Measurements from ENCODE around the gene ZNF134.

ZNF134 gene

GRCh38 chr19:57613941-57614743, at the start of gene ZNF134:
Gene ZNF134 (plus strand): TSS chr19:57614242. CDS start chr19:57619469, 5,227 bp downstream.
- DNase-seq (ENCODE audit: low read depth): peak; percentile 69

DNA sequence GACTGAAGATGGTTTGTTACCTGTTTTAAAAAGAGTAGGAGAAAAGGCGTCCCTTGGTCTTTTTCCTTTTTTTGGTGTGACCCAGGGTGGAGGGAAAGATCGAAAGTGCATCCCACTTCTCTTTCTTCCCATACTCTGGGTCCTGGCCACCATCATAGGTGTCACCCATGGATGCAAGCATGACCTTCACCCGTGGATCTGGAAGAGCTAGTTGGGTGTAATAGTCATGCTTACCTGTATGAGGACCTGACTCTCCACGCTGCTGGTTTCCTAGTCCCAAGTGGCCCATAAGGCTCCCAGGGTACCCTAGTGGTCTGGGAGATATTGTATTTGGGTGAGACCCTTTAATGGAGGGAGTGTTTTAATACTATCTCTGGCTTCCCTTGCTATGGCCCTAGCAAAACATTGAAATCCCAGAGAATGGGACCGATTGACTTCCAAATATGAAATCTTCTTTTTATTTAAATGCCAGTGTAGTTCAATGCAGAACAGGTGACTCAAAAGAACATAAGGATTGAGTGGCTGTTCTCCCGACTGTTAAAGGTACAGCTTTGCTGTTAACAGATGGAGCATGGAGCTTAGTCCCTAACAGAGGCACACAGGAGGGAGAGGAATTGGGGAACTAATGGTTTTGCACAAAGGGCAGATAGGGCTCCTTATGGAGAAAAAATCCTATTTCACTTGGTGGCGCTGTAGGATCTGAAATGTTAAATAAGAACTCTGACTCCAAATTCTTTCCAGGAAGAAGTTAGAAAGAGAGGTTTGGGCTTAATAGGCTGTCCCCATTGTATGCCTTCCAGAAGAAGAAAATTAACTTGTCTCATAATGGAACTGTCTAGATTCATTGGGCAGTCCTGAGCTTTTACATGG, 47.4 kb upstream of the ZNF134 start:
- DNase-seq (ENCODE audit: low read depth): no peak

DNA sequence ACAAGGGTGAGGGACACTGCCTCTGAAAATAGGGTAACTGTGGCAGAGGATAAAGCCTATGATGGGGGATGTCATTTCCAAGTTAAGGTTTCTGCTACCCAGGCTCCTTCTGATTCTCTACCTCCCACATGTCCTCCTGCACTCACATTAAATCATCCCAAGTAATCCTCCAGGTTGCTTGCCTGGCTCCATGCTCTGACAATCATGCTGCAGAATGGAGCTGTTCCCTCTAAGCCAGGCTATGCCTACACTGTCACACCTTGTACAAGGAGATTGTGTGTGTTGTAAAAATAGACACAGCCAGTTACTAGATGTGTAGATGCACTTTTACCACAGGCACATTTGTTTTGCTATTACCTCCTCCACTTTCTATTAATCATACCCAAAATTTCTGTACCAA, 43.3 kb upstream of the ZNF134 start:
- DNase-seq (ENCODE audit: low read depth): no peak

GRCh38 chr19:57572415-57572947, 41.6 kb upstream of the ZNF134 start:
- no peak for DNase-seq (ENCODE audit: low read depth)

DNA sequence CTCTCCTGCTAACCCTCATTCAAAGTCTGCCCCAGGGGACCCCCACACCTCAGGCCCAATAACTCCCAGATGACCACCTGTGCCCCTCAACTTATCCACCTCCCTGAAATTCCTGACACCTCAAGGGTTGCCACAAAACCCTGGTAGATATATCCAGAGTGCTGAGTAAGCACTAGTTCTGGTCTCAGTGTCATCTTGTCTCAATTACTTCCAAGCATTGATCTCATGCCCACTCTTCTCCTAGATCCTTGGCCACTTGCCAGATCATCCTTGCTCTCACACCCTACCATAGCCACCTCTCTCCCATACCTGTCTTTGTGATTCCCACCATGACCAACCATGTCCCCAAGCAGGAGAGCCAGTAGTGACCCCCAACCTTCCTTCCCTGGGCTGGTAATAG, 37.4 kb upstream of the ZNF134 start:
- no peak for DNase-seq (ENCODE audit: low read depth)

DNA sequence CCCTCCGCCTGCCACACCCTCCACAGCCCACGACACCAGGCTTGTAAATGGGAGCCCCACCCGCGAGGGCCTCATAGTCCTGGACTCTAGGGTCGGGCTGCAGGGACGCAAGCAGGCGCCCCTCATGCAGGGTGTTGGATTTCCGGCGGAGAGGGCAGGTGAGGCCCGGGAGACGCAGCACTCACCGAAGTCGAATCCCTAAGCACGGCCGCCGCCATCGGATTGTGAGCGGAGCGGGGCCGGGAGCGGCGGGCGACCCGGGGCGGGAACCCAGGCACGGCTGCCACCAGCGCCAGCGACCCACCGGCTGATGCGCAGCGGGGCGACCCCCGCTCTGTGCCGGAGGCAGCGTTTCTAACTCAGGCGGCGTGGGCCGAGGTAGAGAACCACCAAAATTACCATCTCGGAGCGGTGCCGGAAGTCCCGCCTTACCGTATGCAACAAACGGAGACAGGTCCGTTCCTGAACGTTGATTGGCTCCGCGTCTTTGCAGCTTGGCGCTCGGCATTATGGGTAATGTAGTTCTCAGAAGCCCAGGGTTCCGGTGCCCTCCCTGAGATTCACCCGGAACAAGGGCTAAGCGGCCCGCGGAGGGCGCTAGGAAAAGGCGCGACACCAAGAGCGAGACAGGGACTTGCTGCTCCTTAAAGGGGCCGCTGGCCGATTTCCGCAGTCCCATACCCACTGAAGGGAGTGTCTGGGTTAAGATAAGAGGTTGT, 35.4 kb upstream of the ZNF134 start, which contains the start of gene ZNF416:
ZNF416 (minus strand) TSS at position 425 of the 719 bp plus-strand sequence; CDS start at position 218, 207 bp downstream.
- peak; percentile 97 for DNase-seq (ENCODE audit: low read depth)

DNA sequence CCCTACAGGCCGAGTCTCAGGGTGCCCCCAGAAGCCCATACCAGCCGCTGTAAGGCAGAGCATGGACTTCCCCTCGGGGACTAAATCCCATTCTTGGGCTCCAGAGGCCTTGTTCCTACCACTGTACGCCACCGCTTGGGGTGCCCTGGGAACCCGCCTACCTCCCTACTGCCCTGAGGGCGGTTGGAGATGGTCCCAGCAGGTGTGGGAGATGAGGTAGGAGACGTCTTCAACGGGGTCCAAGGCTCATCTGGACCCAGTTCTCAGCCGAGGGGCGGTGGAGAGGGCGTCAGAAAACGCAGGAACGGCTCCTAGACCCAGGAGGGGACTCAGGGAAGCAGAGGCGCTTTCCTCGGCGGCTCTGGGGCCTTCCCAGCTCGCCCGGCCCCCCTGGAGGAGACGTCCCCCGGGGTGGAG, 30.9 kb upstream of the ZNF134 start:
- no peak for DNase-seq (ENCODE audit: low read depth)

DNA sequence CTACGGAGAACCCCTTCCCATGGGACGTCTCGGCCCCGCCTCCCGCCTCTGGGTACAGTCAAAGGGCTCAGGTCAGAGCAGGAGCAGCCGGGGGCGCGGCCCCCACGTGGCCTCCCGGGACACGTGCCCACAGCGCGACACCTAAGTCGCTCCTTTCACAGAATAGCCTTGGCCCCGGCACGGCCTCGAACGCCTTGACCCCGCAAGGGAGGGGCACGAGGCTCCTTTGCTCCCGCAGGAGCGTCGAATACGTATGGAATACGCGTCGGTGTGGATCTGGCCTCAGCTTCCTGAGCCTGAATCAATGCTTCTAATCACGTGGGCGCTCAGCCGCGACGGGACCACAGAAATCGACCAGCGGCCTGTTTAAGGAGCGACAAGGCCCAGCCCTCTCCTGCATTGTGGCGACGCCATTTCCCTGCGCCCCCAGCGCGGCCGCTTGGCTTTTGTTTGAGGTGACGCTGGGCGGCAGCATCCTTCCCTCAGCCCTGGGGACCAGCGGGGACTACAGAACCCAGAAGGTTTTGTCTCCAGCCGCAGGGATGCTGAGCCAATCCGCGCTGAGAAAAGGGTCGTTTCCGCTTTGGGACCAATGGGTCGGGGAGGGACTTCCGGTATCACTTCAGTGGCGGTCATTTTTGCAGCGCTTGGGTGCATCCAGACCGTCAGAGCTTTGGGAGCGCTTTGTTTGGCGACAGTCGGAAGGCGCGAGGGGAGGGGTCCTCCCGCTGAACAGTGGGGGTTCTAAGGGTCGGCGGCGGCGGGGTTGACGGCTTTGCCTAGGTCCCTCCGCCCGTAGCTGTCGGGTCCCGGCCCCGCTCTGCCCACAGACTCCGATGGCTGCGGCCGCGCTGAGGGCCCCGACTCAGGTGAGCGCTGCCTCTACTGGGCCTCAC, 30.3 kb upstream of the ZNF134 start, which contains the start of gene ZIK1:
ZIK1 (plus strand) TSS at position 625 of the 896 bp plus-strand sequence; CDS start at position 837, 212 bp downstream.
- DNase-seq (ENCODE audit: low read depth): peak; percentile 84

DNA sequence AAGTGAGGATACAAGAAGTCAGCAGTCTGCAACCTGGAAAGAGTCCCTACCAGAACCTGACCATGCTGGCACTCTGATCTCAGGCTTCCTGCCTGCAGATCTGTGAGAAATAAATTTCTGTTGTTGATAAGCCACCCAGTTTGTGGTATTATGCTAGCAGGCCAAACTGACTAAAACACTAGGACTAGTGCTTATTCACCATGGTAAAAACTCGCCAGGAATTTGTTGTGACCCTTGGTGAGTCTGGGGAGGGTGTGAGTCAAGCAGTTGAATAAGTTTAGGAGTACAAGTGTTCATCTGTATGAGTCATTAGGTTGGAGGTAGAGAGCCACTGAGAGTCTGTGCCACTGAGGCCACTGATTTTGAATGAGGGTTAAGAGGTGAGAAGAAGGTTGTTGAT, 26.5 kb upstream of the ZNF134 start:
- DNase-seq (ENCODE audit: low read depth): peak; percentile 58

DNA sequence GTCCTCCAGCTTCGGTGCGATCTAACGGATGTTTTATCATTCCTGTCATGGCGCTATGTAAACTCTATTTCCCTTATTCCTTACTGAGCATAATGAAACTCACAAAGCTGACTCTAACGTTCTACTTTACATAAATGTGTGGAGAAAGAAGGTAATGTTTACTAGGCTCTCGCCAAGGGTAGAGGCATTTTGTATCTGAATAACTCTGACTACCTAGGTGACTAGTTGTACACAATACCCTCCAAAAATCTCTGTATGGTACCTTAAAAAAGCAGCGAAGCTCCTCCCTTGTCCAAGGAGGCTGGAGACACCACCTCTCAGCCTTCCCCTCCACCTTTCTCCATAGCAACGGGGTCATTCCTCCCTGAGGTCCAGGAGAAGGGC, 14.7 kb upstream of the ZNF134 start:
- DNase-seq (ENCODE audit: low read depth): no peak

- DNase-seq (ENCODE audit: low read depth): peak; percentile 87
These were observed 14.2 kb upstream of the ZNF134 start, which contains the start of gene ZNF530 for GRCh38 chr19:57599761-57600383. Gene ZNF530 (plus strand): TSS chr19:57599885. CDS start chr19:57604346, 4,461 bp downstream.

DNA sequence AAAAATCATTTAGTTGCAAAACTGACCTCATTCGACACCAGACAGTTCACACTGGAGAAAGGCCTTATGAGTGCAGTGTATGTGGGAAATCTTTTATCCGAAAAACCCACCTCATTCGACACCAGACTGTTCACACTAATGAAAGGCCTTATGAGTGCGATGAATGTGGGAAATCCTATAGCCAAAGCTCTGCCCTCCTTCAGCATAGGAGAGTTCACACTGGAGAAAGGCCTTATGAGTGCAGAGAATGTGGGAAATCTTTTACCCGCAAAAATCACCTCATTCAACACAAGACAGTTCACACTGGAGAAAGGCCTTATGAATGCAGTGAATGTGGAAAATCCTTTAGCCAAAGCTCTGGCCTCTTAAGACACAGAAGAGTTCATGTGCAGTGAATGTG, 7.1 kb upstream of the ZNF134 start:
- DNase-seq (ENCODE audit: low read depth): no peak

DNA sequence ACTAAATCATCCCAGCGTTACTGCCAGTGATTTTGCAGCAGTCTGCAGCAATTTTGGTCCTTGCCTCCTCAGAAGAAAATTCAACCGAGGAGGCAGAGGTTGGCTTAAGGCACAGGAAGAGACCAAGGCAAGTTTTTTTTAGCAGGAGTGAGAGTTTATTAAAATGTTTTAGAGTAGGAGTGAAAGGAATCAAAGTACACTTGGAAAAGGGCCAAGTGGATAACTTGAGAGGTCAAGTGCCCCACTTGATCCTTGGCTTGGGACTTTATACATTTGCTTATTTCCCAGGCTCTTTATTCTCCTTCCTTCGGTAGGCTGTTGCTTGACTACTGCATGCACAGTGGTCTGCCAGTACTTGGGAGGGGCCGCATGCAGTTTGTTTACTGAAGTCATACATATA, 2.9 kb upstream of the ZNF134 start:
- no peak for DNase-seq (ENCODE audit: low read depth)

DNA sequence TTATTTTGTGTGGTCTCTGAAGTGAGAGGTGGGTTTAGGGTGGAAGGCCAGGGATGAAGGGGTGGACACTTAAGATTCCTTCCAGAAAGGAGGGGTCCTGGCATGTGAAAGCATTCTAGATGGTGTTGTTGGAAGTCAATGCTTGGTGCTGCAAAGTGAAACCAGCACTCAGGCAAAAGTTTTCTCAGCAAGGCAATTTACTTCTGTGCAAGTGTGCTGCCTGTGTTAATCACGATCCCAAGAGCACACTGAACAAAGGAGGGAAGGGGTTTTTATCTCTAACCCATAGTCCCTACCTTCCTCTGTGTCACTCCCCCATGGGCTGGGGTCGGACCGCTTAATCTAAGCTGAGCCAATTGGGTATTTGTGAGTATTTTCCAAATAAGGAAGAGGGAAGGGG, 1.3 kb downstream of the ZNF134 start:
- DNase-seq (ENCODE audit: low read depth): no peak

DNA sequence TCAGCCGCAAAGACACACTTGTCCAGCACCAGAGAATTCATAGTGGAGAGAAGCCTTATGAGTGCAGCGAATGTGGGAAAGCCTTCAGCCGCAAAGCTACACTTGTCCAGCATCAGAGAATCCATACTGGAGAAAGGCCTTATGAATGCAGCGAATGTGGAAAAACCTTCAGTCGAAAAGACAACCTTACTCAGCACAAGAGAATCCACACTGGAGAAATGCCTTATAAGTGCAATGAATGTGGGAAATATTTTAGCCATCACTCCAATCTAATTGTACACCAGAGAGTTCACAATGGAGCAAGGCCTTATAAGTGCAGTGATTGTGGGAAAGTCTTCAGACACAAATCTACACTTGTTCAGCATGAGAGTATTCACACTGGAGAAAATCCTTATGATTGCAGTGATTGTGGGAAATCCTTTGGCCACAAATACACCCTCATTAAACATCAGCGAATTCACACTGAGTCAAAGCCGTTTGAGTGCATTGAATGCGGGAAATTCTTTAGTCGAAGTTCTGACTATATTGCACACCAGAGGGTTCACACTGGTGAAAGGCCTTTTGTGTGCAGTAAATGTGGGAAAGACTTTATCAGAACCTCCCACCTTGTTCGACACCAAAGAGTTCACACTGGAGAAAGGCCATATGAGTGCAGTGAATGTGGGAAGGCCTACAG, 6.8 kb downstream of the ZNF134 start:
- no peak for DNase-seq (ENCODE audit: low read depth)

- no peak for DNase-seq (ENCODE audit: low read depth)
These were observed 9.0 kb downstream of the ZNF134 start for GRCh38 chr19:57623091-57623490.

GRCh38 chr19:57632987-57633831, 19.2 kb downstream of the ZNF134 start, which contains the start of gene ZNF211:
Gene ZNF211 (plus strand): TSS chr19:57633168. CDS start chr19:57633347, 179 bp downstream.
- peak; percentile 86 for DNase-seq (ENCODE audit: low read depth)

- no peak for DNase-seq (ENCODE audit: low read depth)
These were observed 19.7 kb downstream of the ZNF134 start for GRCh38 chr19:57633832-57634131.

GRCh38 chr19:57637379-57637778, 23.3 kb downstream of the ZNF134 start:
- DNase-seq (ENCODE audit: low read depth): no peak
